ENCODE data around the gene NKIRAS1.
"Not testable (repeated sequence)": the region's sequence is repeated elsewhere in the genome, so short reads cannot be mapped to it uniquely, and the experiment has no call there.

The NKIRAS1 gene

DNA sequence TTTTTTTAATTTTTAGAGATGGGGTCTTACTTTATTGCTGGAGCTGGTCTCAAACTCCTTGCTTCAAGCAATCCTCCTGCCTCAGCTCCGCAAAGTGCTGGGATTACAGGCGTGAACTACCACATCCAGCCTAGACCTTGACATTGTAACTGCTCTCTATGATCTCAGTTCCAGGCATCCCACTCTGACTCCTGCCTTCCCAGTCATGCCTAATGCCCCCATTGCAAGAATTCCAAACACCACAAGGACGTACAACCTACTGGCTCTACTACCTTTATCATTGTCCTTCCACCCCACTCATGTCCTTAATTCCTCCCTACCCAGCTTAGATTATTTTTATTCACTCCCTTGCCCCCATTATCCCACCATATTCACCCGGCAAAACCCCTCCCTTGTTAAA lies 21.6 kb downstream of the NKIRAS1 start:
- no peak for DNase-seq (ENCODE audit: low read depth)

DNA sequence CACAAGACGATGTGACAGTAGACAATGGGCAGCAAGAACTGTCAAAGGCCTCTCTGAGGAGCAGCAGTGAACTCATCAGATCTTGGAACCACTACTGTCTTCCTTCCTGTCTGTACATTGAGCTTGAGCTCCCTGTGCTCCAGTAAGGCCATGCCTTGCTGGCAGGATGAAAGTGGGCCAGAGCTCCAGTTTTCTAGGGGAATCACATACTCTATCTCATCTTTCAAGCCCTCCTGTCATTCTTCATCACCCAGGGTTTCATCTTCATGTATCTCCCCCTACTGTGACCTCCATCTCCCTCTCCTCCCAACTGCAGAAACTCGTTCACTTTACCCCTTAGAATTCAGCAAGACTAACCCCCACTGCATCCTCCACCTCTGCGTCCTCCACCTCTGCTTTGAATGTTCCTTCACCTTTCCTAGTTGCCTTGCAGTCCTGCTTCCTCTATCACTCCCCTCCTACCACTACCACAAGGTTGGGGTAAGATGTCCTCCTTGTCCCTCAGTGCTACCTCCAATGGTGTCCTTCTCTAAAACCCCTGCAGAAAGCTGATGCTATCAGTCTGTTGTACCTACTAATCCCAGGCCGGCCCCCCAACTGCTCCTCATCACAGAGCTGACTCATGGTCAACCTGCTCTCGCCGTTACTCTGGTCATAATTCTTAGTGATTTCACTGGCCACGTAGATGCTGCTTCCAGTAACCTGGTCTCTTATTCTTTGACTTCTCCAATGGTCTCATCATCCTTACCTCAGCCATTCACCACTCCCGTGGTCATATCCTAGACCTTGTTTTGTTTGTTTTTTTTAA lies 22.3 kb downstream of the NKIRAS1 start:
- no peak for DNase-seq (ENCODE audit: low read depth)

- DNase-seq (ENCODE audit: low read depth) = no peak
These were observed 26.8 kb downstream of the NKIRAS1 start for GRCh38 chr3:23889950-23890349.

GRCh38 chr3:23889386-23889785 lies 27.4 kb downstream of the NKIRAS1 start:
- DNase-seq (ENCODE audit: low read depth) = no peak

DNA sequence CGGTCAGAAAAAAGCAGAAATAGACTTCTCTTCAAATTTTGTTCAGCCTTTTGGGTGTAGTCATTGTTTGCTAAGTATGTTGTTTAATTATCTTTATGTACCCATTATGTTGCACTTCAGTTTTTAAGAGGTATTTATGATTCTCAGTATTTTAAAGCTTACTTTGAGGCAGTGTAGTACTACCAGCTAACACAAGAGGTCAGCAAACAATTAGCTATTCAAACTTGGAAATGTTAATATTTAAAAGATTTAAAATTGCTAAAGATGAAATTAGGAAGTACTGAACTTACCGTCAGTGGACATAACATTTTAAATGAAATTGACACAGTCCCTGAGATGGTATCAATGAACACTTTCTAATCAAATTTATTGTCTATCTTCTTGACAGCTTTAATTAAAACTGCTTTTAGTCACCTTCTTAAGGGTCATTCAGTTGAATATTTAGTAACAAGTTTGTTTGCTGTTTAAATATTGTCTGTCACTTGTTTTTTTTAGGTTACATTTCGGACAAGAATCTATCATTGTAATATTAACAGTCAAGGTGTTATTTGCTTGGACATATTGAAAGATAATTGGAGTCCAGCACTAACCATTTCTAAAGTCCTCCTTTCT lies 28.1 kb downstream of the NKIRAS1 start:
- DNase-seq (ENCODE audit: low read depth) = no peak

DNA sequence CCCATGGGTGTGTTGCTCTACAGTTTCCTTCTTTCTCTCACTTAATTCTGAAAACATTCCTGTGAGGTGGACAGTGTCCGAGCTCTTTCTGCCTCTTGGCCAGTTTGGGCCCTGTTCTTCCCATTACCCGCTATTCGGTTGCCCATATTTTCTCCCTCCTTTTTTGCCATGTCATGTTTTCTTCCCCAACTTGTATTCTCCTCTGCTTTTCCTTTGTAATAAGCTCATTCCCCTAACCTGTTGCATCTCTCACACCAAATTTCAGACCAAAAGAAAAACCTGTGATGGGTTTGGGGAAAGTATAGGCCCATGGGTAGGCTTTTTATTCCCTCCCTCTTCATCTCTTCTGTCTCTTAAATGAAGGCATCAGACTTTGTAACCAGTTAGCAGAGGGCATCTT lies 30.5 kb downstream of the NKIRAS1 start:
- DNase-seq (ENCODE audit: low read depth) = no peak

- DNase-seq (ENCODE audit: low read depth) = no peak
These were observed 31.6 kb downstream of the NKIRAS1 start for GRCh38 chr3:23885210-23885609.

GRCh38 chr3:23884481-23884880 lies 32.3 kb downstream of the NKIRAS1 start:
- no peak for DNase-seq (ENCODE audit: low read depth)

- DNase-seq (ENCODE audit: low read depth) = no peak
These were observed 34.3 kb downstream of the NKIRAS1 start for GRCh38 chr3:23882487-23882918.

DNA sequence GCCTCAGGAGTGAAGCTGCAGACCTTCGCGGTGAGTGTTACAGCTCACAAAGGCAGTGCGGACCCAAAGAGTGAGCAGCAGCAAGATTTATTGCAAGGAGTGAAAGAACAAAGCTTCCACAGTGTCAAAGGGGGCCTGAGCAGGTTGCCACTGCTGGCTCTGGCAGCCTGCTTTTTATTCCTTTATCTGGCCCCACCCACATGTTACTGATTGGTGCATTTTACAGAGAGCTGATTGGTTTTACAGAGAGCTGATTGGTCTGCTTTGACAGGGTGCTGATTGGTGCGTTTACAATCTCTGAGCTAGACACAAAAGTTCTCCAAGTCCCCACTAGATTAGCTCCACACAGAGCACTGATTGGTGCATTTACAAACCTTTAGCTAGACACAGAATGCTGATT lies 34.8 kb downstream of the NKIRAS1 start:
- not testable (repeated sequence) for DNase-seq (ENCODE audit: low read depth)

DNA sequence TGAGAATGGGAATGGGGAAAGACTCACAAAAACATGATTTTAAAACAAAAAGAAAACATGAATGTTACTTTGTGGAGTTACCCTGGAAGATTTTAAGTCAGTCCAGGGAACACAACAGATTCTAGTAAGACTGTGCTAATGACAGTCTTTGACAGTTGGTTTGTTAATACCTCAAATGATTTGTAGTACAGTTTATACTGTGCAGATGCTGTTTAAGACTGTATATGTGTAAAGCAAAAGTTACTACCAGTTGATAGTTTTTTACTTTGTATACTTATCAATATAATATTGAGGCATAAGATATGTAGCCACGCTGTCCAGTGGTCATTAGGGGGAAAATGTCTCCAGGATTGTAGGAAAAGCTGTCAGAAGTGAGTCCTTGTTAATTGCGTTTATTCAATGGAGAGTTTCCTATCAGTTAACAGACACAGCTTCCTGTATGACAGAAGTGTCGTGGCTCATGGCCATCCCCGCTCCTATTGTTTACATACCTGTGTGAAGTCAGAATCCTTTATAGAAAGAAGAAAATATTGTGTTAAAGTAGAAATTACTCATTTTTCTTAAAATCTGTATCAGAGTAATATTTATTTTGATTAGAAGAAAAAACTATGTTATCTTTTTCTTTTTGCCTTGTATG lies 36.0 kb downstream of the NKIRAS1 start:
- no peak for DNase-seq (ENCODE audit: low read depth)

DNA sequence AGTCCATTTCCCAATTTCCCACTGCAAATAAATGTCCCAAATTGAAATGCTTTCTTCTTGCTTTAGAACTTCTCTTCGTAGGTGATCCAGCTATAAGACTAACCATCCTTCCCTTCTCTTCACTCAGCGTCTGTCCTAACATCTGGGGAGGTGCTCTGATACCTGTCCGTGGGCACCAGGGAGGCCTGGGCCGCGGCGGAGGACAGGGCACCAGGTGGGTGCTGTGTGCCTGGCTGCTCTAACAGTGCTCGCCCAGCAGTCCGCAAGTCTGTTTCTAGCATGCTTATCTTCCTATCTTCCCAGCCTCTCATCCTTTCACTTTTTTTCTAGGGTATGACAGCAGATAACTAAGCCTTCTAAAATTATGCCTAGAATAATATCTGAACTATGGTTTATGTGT lies 37.3 kb downstream of the NKIRAS1 start:
- no peak for DNase-seq (ENCODE audit: low read depth)

DNA sequence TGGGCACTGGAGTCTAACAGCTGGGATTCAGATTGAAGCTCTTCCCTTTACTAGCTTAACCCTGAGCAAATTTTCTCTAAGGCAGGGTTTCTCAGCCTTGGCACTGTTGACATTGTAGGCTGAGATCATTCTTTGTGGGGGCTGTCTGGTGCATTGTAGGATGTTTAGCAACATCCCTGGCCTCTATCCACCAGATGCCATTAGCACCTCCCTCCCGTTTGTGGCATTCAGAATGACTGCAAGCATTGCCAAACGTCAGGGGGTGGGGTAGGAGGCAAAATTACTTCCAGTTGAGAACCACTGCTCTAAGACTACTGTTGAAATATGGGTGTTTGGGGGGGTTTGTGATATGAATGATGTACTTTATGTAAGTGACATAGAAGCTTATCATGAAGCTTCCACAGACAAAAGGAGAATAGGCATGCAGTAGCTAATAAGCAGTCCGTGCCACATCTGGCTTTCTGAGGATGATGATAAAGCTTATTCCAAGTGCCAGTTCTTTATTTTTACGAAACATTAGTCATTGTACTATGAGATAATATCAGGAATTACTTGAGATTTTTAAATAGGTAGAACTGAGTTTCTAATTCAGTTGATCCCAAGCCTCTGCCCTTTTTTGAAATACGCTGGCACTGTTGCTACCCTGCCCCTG lies 39.3 kb downstream of the NKIRAS1 start:
- no peak for DNase-seq (ENCODE audit: low read depth)

DNA sequence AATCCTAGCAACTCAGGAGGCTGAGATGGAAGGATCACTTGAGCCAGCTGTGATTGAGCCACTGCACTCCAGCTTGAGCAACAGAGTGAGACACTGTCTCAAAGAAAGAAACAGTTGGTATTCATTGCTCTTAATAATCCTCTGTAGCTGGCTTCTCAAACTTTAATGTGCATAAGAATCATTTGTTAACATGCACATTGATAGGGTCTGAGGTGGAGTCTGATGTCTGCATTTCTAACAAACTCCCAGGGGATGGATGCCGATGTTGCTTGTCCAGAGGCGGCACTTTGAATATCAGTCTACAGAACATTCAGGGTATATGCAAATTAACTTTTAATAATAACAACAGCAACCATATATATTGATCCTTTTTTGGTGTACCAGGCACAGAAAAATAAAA lies 39.9 kb downstream of the NKIRAS1 start:
- no peak for DNase-seq (ENCODE audit: low read depth)

GRCh38 chr3:23875113-23875725 lies 41.6 kb downstream of the NKIRAS1 start:
- DNase-seq (ENCODE audit: low read depth) = no peak

- no peak for DNase-seq (ENCODE audit: low read depth)
These were observed 42.3 kb downstream of the NKIRAS1 start for GRCh38 chr3:23874359-23875112.

DNA sequence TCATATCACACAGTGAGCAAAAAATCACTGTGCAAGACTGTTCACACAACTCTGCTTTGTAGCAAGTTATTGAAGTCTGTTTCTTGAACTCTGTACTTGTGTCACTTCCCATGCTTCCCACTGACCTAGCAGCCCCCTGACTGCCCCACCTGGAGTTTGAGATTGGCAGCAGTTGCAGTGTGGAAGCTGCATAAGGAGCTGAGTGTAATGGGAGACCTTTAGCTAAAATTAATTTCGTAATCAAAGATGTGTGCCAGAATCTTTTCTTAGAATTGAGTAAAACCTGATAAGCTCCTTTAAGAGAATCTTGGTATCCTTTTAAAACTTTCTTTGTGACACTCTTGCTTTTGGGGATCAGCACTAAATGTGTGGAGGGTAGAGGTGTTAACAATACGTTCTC lies 42.8 kb downstream of the NKIRAS1 start:
- no peak for DNase-seq (ENCODE audit: low read depth)

DNA sequence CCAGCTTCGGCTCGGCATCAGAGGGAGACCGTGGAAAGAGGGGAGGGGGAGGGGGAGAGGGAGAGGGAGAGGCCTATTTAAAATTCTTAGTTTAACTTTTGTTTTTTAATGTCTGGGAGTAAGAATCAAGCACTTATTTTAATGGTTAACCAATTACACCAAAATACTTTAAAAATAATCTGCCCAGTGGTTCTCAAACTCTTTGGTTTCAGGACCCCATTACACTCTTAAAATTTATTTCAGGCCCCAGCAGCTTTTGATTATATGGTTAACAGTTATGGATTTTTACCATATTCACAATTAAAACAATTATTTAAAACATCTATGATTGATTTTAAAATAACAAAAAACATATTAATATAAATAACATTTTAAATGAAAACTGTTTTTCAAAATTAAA lies 44.5 kb downstream of the NKIRAS1 start:
- no peak for DNase-seq (ENCODE audit: low read depth)

GRCh38 chr3:23871361-23871760 lies 45.4 kb downstream of the NKIRAS1 start:
- DNase-seq (ENCODE audit: low read depth) = not testable (repeated sequence)

- not testable (repeated sequence) for DNase-seq (ENCODE audit: low read depth)
These were observed 46.1 kb downstream of the NKIRAS1 start for GRCh38 chr3:23870663-23871043.

GRCh38 chr3:23869977-23870662 lies 46.7 kb downstream of the NKIRAS1 start:
- DNase-seq (ENCODE audit: low read depth) = no peak

Measured in stimulated activated CD8-positive, alpha-beta memory T cell treated with anti-CD3 and anti-CD28 coated beads, Interleukin-15, amount 100 ng/mL, for 1 hour (primary cell).